HG02973 (cell line): ENCODE results near the gene RBM42.

Experiments
- ATAC-seq: cut with Tn5 transposase; IDR thresholded peaks from one replicate; pipeline ENCODE4 v1.9.1; 2021; ENCODE audit warnings: moderate library complexity; ENCODE audit not compliant: unreplicated experiment

RBM42 gene

DNA sequence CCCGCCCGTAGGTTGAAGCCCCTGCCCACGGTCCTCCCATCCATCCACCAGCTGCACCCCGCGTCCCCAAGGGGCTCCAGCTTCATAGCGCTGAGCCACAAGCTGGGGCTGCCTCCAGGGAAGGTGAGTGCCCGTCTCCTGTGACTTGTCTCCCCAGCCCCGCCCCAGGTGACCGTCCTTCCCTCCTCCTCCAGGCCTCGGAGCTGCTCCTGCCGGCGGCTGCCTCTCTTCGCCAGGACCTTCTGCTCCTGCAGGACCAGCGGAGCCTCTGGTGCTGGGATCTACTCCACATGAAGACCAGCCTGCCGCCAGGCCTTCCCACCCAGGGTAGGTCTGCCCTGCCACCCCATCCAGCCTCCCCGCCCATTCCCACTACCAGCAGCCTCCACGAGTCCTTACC, 8.8 kb upstream of the RBM42 start:
- ATAC-seq = no peak

- no peak for ATAC-seq
These were observed 7.1 kb upstream of the RBM42 start for GRCh38 chr19:35621708-35622107.

GRCh38 chr19:35622750-35623149, 6.1 kb upstream of the RBM42 start:
- ATAC-seq = no peak

- ATAC-seq = no peak
These were observed 5.4 kb upstream of the RBM42 start for GRCh38 chr19:35623327-35624010.

GRCh38 chr19:35628264-35628564, 622 bp upstream of the RBM42 start:
- no peak for ATAC-seq

GRCh38 chr19:35629332-35629633, 447 bp downstream of the RBM42 start:
- peak; percentile 3 for ATAC-seq

DNA sequence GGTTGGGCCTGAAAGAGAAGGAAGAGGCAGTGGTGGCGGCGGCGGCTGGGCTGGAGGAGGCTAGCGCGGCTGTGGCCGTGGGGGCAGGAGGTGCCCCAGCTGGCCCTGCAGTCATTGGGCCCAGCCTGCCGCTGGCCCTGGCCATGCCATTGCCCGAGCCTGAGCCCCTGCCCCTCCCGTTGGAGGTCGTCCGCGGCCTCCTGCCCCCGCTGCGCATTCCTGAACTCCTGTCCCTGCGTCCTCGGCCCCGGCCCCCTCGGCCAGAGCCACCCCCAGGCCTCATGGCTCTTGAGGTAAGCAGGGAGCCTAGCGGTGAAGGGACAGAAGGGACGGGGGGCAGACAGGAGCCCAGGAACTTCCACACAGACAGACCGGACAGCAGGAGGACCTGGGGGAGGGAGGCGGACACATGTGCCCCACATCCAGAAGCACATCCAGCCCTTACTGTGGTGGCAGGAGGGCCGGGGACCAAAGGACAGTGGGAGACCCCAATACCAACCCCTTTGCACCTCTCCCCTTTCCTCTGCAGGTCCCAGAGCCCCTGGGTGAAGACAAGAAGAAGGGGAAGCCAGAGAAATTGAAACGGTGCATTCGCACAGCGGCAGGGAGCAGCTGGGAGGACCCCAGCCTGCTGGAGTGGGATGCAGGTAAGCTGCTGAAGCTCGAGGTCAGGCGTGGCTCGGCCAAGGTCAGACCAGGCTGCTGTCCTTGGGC, 5.0 kb downstream of the RBM42 start:
- no peak for ATAC-seq

GRCh38 chr19:35636651-35637050, 7.8 kb downstream of the RBM42 start:
- ATAC-seq = no peak

GRCh38 chr19:35637165-35637564, 8.3 kb downstream of the RBM42 start:
- ATAC-seq = no peak

DNA sequence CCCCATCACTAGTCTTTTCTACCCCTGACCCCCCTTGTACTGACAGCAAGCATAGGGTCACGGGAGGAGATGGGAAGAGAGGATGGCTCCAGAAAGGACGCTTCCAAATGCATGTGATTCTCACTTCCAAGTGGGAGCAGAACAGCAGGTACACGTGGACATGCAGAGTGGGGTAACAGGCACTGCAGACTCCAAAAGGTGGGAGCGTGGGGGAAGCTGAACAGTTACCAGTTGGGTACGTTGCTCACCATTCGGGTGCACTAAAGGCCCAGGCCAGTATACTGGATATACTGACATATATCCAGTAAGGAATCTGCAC, 10.4 kb downstream of the RBM42 start:
- no peak for ATAC-seq

GRCh38 chr19:35639863-35640262, 11.0 kb downstream of the RBM42 start:
- ATAC-seq = no peak

- no peak for ATAC-seq
These were observed 12.8 kb downstream of the RBM42 start, which contains the start of gene ETV2 for GRCh38 chr19:35641515-35642151. Gene ETV2, plus strand, starts transcription at chr19:35641745. Its CDS starts 716 bp downstream, at chr19:35642461.

GRCh38 chr19:35642312-35642711, 13.5 kb downstream of the RBM42 start:
- no peak for ATAC-seq

DNA sequence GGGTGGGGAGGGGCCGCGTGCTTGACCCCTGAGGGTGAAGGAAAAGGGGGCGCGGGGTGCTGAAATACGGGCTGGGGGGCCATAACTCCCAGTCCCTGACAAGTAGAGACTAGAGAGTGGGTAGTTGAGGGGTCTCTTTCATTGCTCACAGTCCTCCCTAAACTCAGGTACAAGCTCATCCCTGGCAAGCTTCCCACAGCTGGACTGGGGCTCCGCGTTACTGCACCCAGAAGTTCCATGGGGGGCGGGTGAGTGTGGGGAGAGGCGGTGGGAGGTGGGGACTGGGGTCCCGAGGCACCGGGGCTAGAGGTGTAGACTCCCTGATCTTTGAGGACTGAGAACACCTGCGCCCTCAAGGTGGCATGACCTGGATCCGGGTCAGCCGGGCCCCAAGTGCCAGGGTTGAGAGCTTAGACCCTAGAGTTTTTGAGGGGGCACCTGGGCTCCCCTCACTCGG, 14.0 kb downstream of the RBM42 start:
- ATAC-seq = no peak

- peak; percentile 33 for ATAC-seq
These were observed 14.7 kb downstream of the RBM42 start for GRCh38 chr19:35643255-35644205.

- ATAC-seq = peak; percentile 56
These were observed 15.6 kb downstream of the RBM42 start for GRCh38 chr19:35644206-35644986.

GRCh38 chr19:35644987-35645679, 16.3 kb downstream of the RBM42 start:
- ATAC-seq = no peak

DNA sequence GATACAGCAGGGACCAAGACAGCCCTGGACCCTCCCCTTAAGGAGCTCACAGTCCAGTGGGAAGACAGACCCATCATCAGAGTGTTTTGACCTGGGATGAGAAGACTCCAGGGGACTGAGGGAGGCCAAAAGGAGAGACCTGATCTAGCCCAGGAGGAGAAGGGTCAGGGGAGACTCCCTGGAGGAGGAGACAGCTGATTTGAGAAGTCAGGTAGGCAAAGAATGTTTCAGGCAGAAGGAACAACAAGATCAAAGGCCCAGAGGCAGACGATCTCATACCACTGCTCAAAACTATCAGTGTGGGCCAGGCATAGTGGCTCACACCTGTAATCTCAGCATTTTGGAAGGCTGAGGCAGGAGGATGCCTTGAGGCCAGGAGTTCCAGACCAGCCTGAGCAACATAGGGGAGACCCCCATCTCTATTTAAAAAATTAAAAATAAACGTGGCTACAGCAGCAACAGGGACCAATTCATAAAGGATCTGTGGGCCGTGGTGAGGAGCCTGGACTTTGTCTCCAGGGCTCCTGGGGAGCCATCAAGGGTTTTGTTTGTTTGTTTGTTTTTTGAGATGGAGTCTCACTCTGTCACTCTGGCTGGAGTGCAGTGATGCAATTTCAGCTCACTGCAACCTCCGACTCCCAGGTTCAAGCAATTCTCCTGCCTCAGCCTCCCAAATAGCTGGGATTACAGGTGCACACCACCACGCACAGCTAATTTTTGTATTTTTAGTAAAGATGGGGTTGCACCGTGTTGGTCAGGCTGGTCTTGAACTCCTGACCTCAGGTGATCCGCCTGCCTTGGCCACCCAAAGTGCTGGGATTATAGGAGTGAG, 17.1 kb downstream of the RBM42 start:
- ATAC-seq = no peak
